ENCODE results near the gene TNFSF11.

Gene TNFSF11

GRCh38 chr13:42526276-42526675 is 47.7 kb upstream of the TNFSF11 start:
- DNase-seq: no peak
- Histone ChIP-seq H3K4me3 (ENCODE audit: low read length) (no peak overlapping the region), H3K4me1 (ENCODE audit: low read length) (no peaks in the 10 kb centered on the region), H3K9me3 (replicated peaks; ENCODE audit: insufficient read depth, low read length) (no peaks in the 10 kb centered on the region), H2AFZ (ENCODE audit: low read length) (no peak overlapping the region), H3K9me2 (replicated peaks; ENCODE audit: insufficient read depth, low read length) (no peaks in the 10 kb centered on the region), H3K27me3 (replicated peaks; ENCODE audit: insufficient read depth, low read length) (no peaks in the 10 kb centered on the region), H3F3A (ENCODE audit: insufficient read depth, low read length) (no peaks in the 10 kb centered on the region), H3K4me2 (ENCODE audit: low read depth, low read length) (no peak overlapping the region), H3K9ac (ENCODE audit: low read length) (no peak overlapping the region), H3K27ac (ENCODE audit: low read length) (no peak overlapping the region), H3K79me2 (ENCODE audit: low read length) (no peaks in the 10 kb centered on the region), H4K20me1 (ENCODE audit: insufficient read depth, low read length) (no peaks in the 10 kb centered on the region), H3K36me3 (replicated peaks; ENCODE audit: insufficient read depth, low read length) (no peaks in the 10 kb centered on the region)
- no peak for TF ChIP-seq EZH2phosphoT487 (IDR thresholded peaks at IDR 0.05; ENCODE audit: low read length)
- TF ChIP-seq CTCF (IDR thresholded peaks at IDR 0.05; ENCODE audit: low read length): no peak
- TF ChIP-seq EZH2 (optimal IDR thresholded peaks at IDR 0.05; ENCODE audit: low read depth, low read length): no peak

DNA sequence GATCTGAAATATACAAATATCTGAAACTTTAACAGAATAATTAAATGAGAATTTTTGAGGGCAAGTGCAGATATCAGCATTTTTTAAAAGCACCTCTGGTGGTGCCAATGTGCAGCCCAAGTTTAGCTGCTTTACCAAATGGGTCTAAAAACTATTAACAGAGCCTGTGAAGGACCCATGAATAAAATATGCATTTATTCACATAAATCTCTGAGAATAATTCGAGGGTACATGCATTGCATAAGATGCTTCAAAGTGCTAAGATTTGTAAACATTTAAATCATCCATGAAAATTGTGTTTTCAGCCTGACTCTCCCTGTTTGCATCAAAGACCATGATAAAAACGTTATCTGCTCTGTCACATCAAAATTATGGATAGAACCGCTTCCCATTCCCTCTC is 47.1 kb upstream of the TNFSF11 start:
- H3F3A ChIP-seq (ENCODE audit: insufficient read depth, low read length): no peaks in the 10 kb centered on the region
- H3K27me3 ChIP-seq (replicated peaks; ENCODE audit: insufficient read depth, low read length): no peaks in the 10 kb centered on the region
- no peak overlapping the region for H3K27ac ChIP-seq (ENCODE audit: low read length)
- no peaks in the 10 kb centered on the region for H3K36me3 ChIP-seq (replicated peaks; ENCODE audit: insufficient read depth, low read length)
- no peaks in the 10 kb centered on the region for H3K4me1 ChIP-seq (ENCODE audit: low read length)
- no peak overlapping the region for H3K4me2 ChIP-seq (ENCODE audit: low read depth, low read length)
- H3K79me2 ChIP-seq (ENCODE audit: low read length): no peaks in the 10 kb centered on the region
- no peak for DNase-seq
- no peaks in the 10 kb centered on the region for H4K20me1 ChIP-seq (ENCODE audit: insufficient read depth, low read length)
- no peaks in the 10 kb centered on the region for H3K9me2 ChIP-seq (replicated peaks; ENCODE audit: insufficient read depth, low read length)
- no peak overlapping the region for H3K4me3 ChIP-seq (ENCODE audit: low read length)
- no peak overlapping the region for H2AFZ ChIP-seq (ENCODE audit: low read length)
- no peak overlapping the region for H3K9ac ChIP-seq (ENCODE audit: low read length)
- no peak for TF ChIP-seq EZH2phosphoT487 (IDR thresholded peaks at IDR 0.05; ENCODE audit: low read length)
- TF ChIP-seq CTCF (IDR thresholded peaks at IDR 0.05; ENCODE audit: low read length): no peak
- no peak for TF ChIP-seq EZH2 (optimal IDR thresholded peaks at IDR 0.05; ENCODE audit: low read depth, low read length)
- no peaks in the 10 kb centered on the region for H3K9me3 ChIP-seq (replicated peaks; ENCODE audit: insufficient read depth, low read length)

GRCh38 chr13:42532561-42533335 is 41.2 kb upstream of the TNFSF11 start:
- no peak overlapping the region for H3K9ac ChIP-seq (ENCODE audit: low read length)

More at GRCh38 chr13:42532561-42533335, 41.2 kb upstream of the TNFSF11 start:
- Histone ChIP-seq H3K27me3 (replicated peaks; ENCODE audit: insufficient read depth, low read length) (no peaks in the 10 kb centered on the region), H3K36me3 (replicated peaks; ENCODE audit: insufficient read depth, low read length) (no peaks in the 10 kb centered on the region), H3K9me2 (replicated peaks; ENCODE audit: insufficient read depth, low read length) (no peaks in the 10 kb centered on the region), H3K27ac (ENCODE audit: low read length) (no peak overlapping the region), H3K4me1 (ENCODE audit: low read length) (no peaks in the 10 kb centered on the region), H4K20me1 (ENCODE audit: insufficient read depth, low read length) (no peaks in the 10 kb centered on the region), H3K79me2 (ENCODE audit: low read length) (no peaks in the 10 kb centered on the region), H2AFZ (ENCODE audit: low read length) (no peak overlapping the region), H3F3A (ENCODE audit: insufficient read depth, low read length) (no peaks in the 10 kb centered on the region), H3K9me3 (replicated peaks; ENCODE audit: insufficient read depth, low read length) (no peaks in the 10 kb centered on the region), H3K4me2 (ENCODE audit: low read depth, low read length) (no peak overlapping the region), H3K4me3 (ENCODE audit: low read length) (no peak overlapping the region)
- DNase-seq: no peak
- no peak for TF ChIP-seq EZH2 (optimal IDR thresholded peaks at IDR 0.05; ENCODE audit: low read depth, low read length)
- no peak for TF ChIP-seq EZH2phosphoT487 (IDR thresholded peaks at IDR 0.05; ENCODE audit: low read length)
- no peak for TF ChIP-seq CTCF (IDR thresholded peaks at IDR 0.05; ENCODE audit: low read length)
